ENCODE measurements around the gene ZBTB43.

DNA sequence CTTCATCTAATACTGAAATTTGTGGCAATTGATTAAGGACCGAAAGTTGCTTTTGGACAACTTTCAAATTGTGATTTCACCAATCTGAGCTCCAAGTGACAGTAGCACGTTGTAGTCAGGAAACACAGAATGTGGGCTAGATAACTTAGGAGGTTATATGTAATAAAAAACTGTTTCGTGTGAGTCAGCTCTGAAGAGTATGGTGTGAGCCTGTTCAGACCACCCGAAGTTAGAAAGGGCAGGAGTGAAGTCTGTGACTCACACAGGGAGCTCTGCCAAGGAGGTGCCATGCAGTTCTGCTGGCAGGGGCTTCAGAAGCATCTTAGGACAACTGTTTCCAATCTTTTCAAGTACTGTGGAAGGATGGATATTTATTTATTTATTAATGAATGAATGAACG lies 39.2 kb downstream of the ZBTB43 start:
- TF ChIP-seq EZH2 (IDR thresholded peaks at IDR 0.05; ENCODE audit: borderline replicate concordance, insufficient read depth, low read length, poor library complexity, severe bottlenecking): no peak
- TF ChIP-seq POLR2AphosphoS5 (IDR thresholded peaks at IDR 0.05): no peak
- TF ChIP-seq, protein P1, sequence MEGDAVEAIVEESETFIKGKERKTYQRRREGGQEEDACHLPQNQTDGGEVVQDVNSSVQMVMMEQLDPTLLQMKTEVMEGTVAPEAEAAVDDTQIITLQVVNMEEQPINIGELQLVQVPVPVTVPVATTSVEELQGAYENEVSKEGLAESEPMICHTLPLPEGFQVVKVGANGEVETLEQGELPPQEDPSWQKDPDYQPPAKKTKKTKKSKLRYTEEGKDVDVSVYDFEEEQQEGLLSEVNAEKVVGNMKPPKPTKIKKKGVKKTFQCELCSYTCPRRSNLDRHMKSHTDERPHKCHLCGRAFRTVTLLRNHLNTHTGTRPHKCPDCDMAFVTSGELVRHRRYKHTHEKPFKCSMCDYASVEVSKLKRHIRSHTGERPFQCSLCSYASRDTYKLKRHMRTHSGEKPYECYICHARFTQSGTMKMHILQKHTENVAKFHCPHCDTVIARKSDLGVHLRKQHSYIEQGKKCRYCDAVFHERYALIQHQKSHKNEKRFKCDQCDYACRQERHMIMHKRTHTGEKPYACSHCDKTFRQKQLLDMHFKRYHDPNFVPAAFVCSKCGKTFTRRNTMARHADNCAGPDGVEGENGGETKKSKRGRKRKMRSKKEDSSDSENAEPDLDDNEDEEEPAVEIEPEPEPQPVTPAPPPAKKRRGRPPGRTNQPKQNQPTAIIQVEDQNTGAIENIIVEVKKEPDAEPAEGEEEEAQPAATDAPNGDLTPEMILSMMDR (IDR thresholded peaks at IDR 0.05; ENCODE audit: poor library complexity, severe bottlenecking): no peak
- TF ChIP-seq, protein P2, sequence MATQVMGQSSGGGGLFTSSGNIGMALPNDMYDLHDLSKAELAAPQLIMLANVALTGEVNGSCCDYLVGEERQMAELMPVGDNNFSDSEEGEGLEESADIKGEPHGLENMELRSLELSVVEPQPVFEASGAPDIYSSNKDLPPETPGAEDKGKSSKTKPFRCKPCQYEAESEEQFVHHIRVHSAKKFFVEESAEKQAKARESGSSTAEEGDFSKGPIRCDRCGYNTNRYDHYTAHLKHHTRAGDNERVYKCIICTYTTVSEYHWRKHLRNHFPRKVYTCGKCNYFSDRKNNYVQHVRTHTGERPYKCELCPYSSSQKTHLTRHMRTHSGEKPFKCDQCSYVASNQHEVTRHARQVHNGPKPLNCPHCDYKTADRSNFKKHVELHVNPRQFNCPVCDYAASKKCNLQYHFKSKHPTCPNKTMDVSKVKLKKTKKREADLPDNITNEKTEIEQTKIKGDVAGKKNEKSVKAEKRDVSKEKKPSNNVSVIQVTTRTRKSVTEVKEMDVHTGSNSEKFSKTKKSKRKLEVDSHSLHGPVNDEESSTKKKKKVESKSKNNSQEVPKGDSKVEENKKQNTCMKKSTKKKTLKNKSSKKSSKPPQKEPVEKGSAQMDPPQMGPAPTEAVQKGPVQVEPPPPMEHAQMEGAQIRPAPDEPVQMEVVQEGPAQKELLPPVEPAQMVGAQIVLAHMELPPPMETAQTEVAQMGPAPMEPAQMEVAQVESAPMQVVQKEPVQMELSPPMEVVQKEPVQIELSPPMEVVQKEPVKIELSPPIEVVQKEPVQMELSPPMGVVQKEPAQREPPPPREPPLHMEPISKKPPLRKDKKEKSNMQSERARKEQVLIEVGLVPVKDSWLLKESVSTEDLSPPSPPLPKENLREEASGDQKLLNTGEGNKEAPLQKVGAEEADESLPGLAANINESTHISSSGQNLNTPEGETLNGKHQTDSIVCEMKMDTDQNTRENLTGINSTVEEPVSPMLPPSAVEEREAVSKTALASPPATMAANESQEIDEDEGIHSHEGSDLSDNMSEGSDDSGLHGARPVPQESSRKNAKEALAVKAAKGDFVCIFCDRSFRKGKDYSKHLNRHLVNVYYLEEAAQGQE (IDR thresholded peaks at IDR 0.05; ENCODE audit: borderline replicate concordance): no peak
- no peak for TF ChIP-seq EP300 (conservative IDR thresholded peaks at IDR 0.05; ENCODE audit: poor library complexity, severe bottlenecking)
- TF ChIP-seq MXI1 (conservative IDR thresholded peaks at IDR 0.05; ENCODE audit: poor library complexity, severe bottlenecking): no peak
- no peak for TF ChIP-seq RAD21 (conservative IDR thresholded peaks at IDR 0.05)
- TF ChIP-seq TAF1 (IDR thresholded peaks at IDR 0.05; ENCODE audit: low read depth): no peak
- no peak for TF ChIP-seq SMC3 (conservative IDR thresholded peaks at IDR 0.05; ENCODE audit: poor library complexity)

All from neural cell (in vitro differentiated cells).